Activated naive CD8-positive, alpha-beta T cell treated with anti-CD3 and anti-CD28 coated beads, Interleukin-2, amount 50 U/mL, for 24 hours (primary cell): ENCODE data around the gene ZBTB25.

Source experiments
- ATAC-seq: fragments of 150-1000 bp; cut with Tn5 transposase; one replicate; pipeline ENCODE4 v1.10.0; 2021
- DNase-seq: peaks from one replicate; pipeline ENCODE4 v3.0.0; 2021
- H3K27ac Mint-ChIP-seq: one replicate; pipeline ENCODE4 v1.8.0; 2021; ENCODE audit warnings: mild to moderate bottlenecking, mixed read lengths
- H3K27me3 Mint-ChIP-seq: one replicate; pipeline ENCODE4 v1.8.0; 2021; ENCODE audit warnings: mixed read lengths
- H3K36me3 Mint-ChIP-seq: one replicate; pipeline ENCODE4 v1.8.0; 2021; ENCODE audit warnings: low read depth, mixed read lengths
- H3K4me1 Mint-ChIP-seq: one replicate; pipeline ENCODE4 v1.8.0; 2021; ENCODE audit warnings: mixed read lengths
- H3K4me3 Mint-ChIP-seq: one replicate; pipeline ENCODE4 v1.8.0; 2021; ENCODE audit warnings: mild to moderate bottlenecking, moderate library complexity, mixed read lengths
- H3K9me3 Mint-ChIP-seq: one replicate; pipeline ENCODE4 v1.8.0; 2021; ENCODE audit warnings: mixed read lengths

The ZBTB25 gene

DNA sequence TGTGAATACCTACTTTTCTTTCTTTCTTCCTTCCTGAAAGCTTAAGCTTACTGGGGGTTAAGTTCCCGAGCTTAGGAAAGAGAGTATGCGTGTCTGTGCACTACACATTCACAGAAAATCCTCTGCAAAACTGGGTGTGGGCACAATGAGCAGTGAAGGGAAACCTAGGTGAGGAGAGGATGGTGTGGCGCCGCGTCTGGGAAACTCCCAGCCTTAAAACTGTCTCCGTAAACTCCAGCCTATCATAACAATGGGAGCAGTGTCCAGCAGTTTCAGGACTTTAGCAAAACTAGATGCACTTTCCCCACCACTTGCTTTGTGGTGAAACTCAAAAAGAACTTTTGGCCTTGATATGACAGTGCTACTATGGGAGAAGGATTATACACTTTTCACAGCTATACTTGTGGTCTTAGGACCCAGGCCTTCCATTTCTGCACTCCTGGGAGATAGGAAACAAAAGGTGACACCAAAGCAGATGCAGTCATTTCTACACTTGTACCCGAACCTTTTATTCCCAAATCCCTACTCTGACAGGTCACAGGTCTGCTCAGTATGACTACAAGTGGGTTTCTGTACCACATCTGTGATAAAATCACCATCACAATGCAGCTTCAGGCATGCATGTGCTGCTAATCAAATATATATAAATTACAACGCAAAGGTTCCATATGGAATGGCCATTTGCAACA lies 27.9 kb downstream of the ZBTB25 start:
- no peaks in the 10 kb centered on the region for H3K27me3 Mint-ChIP-seq
- no peaks in the 10 kb centered on the region for H3K9me3 Mint-ChIP-seq
- no peak overlapping the region for H3K27ac Mint-ChIP-seq
- H3K4me3 Mint-ChIP-seq, result no peak overlapping the region
- ATAC-seq, result no peak
- peaks cover 21% of the 10 kb centered on the region for H3K4me1 Mint-ChIP-seq
- no peak for DNase-seq
- H3K36me3 Mint-ChIP-seq, result peaks cover 8% of the 10 kb centered on the region

DNA sequence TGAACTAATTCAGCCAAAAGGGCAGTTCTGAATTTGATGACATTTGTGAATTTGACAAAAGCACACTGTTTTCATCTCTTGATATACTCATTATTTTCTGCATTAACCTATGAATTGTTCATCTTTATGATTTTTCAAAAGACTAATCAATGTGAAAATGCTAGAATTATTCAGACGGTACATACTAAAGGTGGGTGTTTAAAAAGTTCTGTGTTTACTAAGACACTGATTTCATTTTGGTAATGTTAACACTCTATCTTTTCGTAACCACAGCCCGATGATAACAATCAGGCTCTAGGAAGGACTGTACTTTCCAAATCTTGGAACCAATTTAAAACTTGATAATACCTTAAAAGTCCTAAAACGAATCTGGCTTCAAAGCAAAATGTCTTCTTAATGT lies 28.9 kb downstream of the ZBTB25 start:
- no peak for DNase-seq
- peaks cover 21% of the 10 kb centered on the region for H3K4me1 Mint-ChIP-seq
- H3K27ac Mint-ChIP-seq, result no peak overlapping the region
- H3K36me3 Mint-ChIP-seq, result peaks cover 8% of the 10 kb centered on the region
- no peaks in the 10 kb centered on the region for H3K27me3 Mint-ChIP-seq
- ATAC-seq, result no peak
- no peaks in the 10 kb centered on the region for H3K9me3 Mint-ChIP-seq
- H3K4me3 Mint-ChIP-seq, result no peak overlapping the region

DNA sequence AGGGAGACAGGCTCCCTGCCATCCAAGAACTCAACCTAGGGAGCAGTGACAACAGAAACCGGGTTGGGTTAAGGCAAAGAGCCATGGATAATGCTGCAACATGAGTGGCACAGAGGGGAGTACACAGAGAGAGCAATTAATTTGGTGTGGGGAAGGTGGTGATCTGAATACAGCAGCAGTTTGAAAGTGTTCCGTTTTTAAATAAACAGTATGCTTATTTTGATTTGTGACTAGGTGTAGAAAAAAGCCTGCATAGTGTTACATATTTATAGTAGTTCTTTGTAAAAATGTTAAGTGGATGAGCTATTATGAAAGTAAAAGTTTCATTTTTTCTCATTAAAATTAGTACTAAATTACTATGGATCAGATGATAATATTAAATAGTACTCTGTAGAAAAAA lies 29.6 kb downstream of the ZBTB25 start:
- no peak for ATAC-seq

DNA sequence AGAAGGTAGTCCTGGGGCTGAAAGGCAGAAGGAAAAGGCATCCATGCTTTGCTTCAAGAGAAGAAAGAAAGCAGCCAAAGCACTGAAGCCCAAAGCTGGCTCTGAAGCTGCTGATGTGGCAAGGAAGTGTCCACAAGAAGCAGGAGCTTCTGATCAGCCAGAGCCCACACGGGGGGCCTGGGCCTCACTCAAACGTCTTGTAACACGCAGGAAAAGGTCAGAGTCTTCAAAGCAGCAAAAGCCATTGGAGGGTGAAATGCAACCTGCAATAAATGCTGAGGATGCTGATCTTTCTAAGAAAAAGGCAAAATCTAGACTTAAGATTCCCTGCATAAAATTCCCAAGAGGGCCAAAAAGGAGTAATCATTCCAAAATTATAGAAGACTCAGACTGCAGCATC lies 35.2 kb downstream of the ZBTB25 start:
- Mint-ChIP-seq H3K9me3 (no peaks in the 10 kb centered on the region), H3K4me3 (no peak overlapping the region), H3K36me3 (peaks cover 7% of the 10 kb centered on the region), H3K27me3 (no peaks in the 10 kb centered on the region), H3K27ac (no peak overlapping the region), H3K4me1 (peaks cover 49% of the 10 kb centered on the region)
- DNase-seq (no peak), ATAC-seq (no peak)

More for the DNA sequence above, 29.6 kb downstream of the ZBTB25 start:
- H3K27me3 Mint-ChIP-seq, result no peaks in the 10 kb centered on the region
- no peak for DNase-seq
- H3K4me3 Mint-ChIP-seq, result no peak overlapping the region
- H3K36me3 Mint-ChIP-seq, result peaks cover 8% of the 10 kb centered on the region
- peaks cover 22% of the 10 kb centered on the region for H3K4me1 Mint-ChIP-seq
- H3K27ac Mint-ChIP-seq, result no peak overlapping the region
- no peaks in the 10 kb centered on the region for H3K9me3 Mint-ChIP-seq

DNA sequence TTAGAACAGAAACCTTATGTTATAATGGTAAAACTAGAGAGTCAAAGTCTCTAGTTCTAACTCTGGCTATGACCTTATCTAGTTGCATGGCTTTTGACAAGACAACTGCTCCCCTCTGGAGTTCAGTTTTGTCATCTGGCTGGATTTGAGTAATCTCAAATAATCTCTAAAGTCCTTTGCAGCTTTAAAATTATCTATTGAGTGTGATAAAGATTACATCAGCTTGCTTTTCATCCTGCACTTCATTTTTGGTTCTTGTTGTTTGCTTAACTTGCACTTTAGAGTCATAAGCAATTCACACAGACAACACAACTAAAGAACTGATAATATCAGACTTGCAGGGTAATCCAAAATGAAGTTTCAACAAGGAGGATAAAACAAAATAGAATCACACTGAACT lies 36.1 kb downstream of the ZBTB25 start:
- peak overlapping the region; percentile 1 for H3K27ac Mint-ChIP-seq
- DNase-seq, result no peak
- ATAC-seq, result no peak
- H3K9me3 Mint-ChIP-seq, result no peaks in the 10 kb centered on the region
- peaks cover 48% of the 10 kb centered on the region for H3K4me1 Mint-ChIP-seq
- H3K4me3 Mint-ChIP-seq, result no peak overlapping the region
- H3K36me3 Mint-ChIP-seq, result peaks cover 7% of the 10 kb centered on the region
- H3K27me3 Mint-ChIP-seq, result no peaks in the 10 kb centered on the region

DNA sequence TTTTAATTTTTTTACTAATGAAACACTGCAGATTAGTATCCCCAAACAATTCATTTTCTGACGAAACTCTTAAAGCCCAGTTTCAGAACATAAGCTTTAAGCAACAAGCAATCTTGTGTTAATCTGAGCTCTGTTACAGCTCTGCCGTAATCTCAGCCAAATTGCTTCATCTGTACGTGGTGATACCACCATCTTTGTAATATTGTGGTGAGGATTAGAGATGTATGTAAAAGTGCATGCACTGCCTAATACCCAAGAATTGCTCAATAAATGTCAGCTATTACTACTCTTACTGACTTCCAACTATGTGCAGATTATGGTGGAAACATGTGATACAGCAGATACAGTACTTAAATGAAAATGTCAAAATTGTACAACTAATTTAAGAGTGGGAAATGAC lies 36.5 kb downstream of the ZBTB25 start:
- no peaks in the 10 kb centered on the region for H3K9me3 Mint-ChIP-seq
- peaks cover 7% of the 10 kb centered on the region for H3K36me3 Mint-ChIP-seq
- ATAC-seq (no peak), DNase-seq (no peak)
- no peaks in the 10 kb centered on the region for H3K27me3 Mint-ChIP-seq
- peaks cover 48% of the 10 kb centered on the region for H3K4me1 Mint-ChIP-seq
- H3K27ac Mint-ChIP-seq, result no peak overlapping the region
- no peak overlapping the region for H3K4me3 Mint-ChIP-seq

DNA sequence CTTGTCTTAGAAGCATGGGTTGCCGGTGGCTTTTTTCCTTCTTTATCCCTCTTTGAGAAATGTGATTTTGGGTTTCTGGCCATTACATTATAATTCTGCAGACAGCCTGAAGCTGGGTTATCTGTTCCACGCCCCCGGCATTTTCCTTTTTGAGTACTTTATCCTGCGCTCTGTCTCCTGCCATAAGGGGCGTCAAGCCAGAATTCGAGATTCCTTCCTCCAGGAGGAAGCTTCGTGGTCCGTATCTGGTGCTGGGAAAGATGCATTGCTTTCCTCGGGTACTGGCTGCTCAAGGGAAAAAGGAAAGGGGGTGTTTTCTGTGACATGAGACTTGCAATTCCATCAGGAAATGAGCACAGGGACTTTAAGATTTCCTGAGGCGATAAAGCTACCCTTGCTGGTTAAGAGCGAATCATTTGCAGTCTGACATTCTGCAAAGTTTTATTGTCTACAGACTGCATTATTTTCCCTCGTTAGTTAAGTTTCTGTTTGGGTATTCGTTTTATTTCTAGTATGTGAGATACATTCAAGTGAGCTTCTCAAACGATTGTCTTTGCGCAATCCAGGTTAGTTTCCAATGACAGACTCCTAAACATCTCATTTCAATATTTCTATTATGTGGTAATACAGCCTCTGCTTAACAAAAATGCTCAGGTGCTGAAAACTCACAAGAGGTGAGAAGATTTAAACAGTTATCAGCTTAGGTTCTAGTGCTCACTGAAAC lies 37.6 kb downstream of the ZBTB25 start:
- Mint-ChIP-seq H3K27me3 (no peaks in the 10 kb centered on the region), H3K4me3 (peak overlapping the region; percentile 80), H3K27ac (peak overlapping the region; percentile 65), H3K4me1 (peaks cover 41% of the 10 kb centered on the region), H3K9me3 (no peaks in the 10 kb centered on the region), H3K36me3 (peaks cover 11% of the 10 kb centered on the region)
- DNase-seq, result no peak
- no peak for ATAC-seq

DNA sequence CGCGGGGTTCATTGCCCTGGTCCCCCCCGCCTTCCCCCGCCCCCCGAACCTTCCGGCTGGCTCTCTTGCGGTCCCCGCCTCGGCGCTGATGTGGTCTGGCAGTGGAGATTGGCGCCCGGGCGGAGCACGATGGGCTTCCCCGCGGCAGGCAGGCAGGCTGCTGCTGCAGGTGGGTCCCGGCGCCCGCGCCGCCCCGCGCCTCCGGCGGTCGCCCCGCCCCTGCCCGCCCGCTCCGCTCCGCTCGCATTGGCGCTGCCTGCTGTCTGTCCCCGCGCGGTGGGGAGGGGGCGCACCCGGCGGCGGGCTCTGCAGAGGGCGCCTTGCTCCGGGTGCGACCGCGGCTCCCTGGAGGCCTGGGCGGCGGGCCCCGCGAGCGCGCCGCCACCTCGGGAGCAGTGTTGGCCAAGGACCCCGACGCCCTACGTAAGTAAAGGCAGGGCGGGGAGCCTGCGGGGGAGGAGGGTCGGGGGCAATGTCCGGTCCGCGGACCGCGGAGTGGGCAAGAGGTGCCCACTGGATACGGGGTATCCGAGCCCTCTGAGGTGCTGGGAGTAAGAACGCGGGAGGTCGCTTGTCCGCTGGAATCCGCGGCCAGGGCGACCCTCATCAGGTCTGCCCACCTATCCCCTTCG lies 38.3 kb downstream of the ZBTB25 start, which contains the start of gene AKAP5:
AKAP5 (plus strand) TSS at position 309 of the 632 bp plus-strand sequence. CDS start 2,896 bp downstream, outside the sequence.
- Mint-ChIP-seq H3K9me3 (no peaks in the 10 kb centered on the region), H3K27ac (peak within 1 kb of the TSS; percentile 65), H3K27me3 (no peaks in the 10 kb centered on the region), H3K4me3 (peak within 1 kb of the TSS; percentile 80), H3K36me3 (peaks cover 12% of the 10 kb centered on the region), H3K4me1 (peaks cover 41% of the 10 kb centered on the region)
- DNase-seq (peak; percentile 64), ATAC-seq (peak; percentile 75)

DNA sequence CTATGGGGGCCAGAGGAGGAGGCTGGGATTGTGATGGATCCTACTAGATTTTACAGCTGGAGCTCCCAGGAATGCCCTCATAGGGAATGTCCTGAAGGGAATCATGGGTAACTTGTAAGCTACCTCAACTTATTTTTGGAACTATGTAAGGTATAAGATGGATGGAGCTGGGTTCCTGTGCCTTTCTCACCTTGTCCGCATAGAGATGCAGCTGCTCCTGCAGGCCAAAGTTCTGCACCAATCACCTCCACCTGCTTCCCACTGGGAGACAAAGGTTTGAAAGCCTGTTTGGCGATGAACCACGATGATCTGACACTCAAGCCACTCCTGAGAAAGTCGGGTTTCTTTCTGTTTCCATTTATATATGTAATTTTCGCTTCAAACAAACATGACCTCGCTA lies 39.0 kb downstream of the ZBTB25 start:
- no peak for ATAC-seq
- peak overlapping the region; percentile 80 for H3K4me3 Mint-ChIP-seq
- peak overlapping the region; percentile 53 for H3K27ac Mint-ChIP-seq
- H3K4me1 Mint-ChIP-seq, result peaks cover 42% of the 10 kb centered on the region
- H3K36me3 Mint-ChIP-seq, result peaks cover 18% of the 10 kb centered on the region
- no peak for DNase-seq
- H3K27me3 Mint-ChIP-seq, result no peaks in the 10 kb centered on the region
- H3K9me3 Mint-ChIP-seq, result no peaks in the 10 kb centered on the region

DNA sequence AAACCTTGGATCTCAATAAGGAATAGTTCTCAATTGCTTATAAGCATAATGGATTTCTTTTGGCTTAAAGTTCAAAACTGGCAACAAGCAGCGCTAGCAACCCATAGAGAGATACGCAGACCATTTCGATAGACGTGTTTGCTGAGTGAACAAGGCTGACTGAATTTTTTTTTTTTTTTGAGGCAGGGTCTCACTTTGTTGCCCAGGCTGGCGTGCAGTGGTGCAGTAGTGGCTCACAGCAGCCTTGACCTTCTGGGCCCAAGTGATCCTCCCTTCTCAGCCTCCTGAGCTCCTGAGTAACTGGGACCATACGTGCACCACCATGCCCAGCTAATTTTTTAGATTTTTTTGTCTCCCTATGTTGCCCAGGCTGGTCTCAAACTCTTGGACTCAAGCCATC lies 39.8 kb downstream of the ZBTB25 start:
- Mint-ChIP-seq H3K4me3 (no peak overlapping the region), H3K27ac (no peak overlapping the region), H3K4me1 (peaks cover 43% of the 10 kb centered on the region), H3K9me3 (no peaks in the 10 kb centered on the region), H3K27me3 (no peaks in the 10 kb centered on the region), H3K36me3 (peaks cover 26% of the 10 kb centered on the region)
- ATAC-seq, result no peak
- no peak for DNase-seq

DNA sequence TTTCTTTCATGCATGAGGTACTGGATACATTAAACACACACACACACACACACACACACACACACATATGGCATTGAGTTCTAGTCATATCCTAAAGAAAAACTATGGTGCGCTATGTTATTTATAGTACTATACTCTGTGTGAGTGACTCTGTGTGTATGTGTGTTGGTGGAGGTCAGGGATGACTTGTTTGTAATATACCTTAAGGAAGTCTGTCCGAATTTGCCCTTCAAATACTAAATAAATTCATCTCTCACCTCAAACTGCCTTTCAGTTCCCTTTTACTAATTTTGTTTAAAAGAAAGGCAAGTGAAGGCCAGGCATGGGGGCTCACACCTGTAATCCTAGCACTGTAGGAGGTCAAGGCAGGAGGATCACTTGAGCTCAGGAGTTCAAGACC lies 40.4 kb downstream of the ZBTB25 start:
- peaks cover 36% of the 10 kb centered on the region for H3K4me1 Mint-ChIP-seq
- H3K9me3 Mint-ChIP-seq, result no peaks in the 10 kb centered on the region

DNA sequence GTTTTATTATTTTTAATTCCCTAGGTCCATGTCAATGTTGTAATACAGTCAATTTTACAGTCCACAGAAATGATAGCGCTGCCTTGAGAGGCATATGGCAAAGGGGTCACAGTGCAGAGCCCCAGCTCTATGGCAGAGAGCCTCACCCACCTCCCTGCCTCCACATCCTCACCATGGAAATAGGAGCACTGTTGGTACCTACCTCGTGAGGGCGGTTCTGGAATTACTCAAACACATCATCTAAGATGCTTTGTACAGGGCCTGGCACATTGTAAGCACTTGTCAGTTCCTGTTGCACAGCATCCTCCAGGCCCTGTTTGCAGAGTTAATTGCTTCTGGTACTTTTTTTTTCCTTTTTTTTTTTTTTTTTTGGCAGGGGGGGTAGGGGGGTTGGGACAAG lies 42.4 kb downstream of the ZBTB25 start:
- Mint-ChIP-seq H3K36me3 (peaks cover 42% of the 10 kb centered on the region), H3K4me1 (peaks cover 19% of the 10 kb centered on the region), H3K9me3 (no peaks in the 10 kb centered on the region), H3K27ac (no peak overlapping the region), H3K4me3 (no peak overlapping the region), H3K27me3 (no peaks in the 10 kb centered on the region)
- DNase-seq (no peak), ATAC-seq (no peak)

More for the DNA sequence above, 40.4 kb downstream of the ZBTB25 start:
- peaks cover 31% of the 10 kb centered on the region for H3K36me3 Mint-ChIP-seq
- H3K27me3 Mint-ChIP-seq, result no peaks in the 10 kb centered on the region
- ATAC-seq, result no peak
- no peak overlapping the region for H3K4me3 Mint-ChIP-seq
- H3K27ac Mint-ChIP-seq, result no peak overlapping the region
- DNase-seq, result no peak

DNA sequence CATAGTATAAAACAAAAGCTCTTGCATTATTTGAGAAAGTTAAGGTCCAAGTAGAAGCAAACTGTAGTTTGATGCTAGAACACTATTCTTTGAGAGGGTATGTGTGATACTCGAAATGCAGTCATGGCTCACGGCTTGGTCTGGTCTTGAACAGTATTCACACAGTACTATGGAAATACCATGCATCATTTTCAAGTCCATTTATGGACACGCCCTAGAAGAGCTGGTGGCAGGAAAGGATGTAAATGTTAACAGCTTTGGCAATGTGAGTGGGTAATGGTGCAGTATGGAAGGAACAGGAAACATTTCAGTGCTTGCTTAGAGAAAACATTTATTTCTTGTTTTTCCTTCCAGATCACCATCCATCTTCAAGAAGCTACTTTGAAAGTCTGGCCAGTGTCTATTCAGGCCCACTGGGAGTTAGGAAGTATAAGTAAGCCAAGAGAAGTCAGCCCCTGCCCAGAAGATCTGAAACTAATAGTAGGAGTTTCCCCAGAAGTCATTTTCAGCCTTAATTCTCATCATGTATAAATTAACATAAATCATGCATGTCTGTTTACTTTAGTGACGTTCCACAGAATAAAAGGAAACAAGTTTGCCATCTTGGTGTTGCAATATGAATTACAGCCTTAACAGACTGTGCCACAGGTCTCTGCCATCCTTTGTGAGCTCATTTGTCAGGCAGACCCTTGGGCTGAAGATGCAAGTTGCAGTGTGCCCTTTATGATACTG lies 44.1 kb downstream of the ZBTB25 start:
- Mint-ChIP-seq H3K9me3 (no peaks in the 10 kb centered on the region), H3K27ac (peak overlapping the region; percentile 33), H3K4me1 (peaks cover 10% of the 10 kb centered on the region), H3K27me3 (no peaks in the 10 kb centered on the region), H3K36me3 (peaks cover 56% of the 10 kb centered on the region), H3K4me3 (no peak overlapping the region)
- DNase-seq, result no peak
- peak; percentile 25 for ATAC-seq

DNA sequence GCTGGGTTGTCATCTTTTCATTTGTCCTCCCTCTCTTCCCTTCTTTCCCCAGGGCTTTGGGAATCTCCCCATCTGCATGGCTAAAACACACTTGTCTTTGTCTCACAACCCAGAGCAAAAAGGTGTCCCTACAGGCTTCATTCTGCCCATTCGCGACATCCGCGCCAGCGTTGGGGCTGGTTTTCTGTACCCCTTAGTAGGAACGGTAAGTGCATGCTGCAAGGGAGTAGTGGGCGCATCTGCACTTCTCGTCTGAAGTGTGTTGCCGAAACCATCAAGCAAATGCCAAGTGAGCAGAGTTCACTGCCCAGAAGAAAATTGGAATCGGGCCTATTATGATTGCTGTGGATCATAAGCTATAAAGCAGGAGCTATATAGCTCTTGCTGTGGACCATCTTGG lies 49.0 kb downstream of the ZBTB25 start:
- ATAC-seq (no peak), DNase-seq (no peak)
- Mint-ChIP-seq H3K27ac (no peak overlapping the region), H3K4me1 (peaks cover 19% of the 10 kb centered on the region), H3K4me3 (no peak overlapping the region), H3K36me3 (peaks cover 71% of the 10 kb centered on the region), H3K9me3 (no peaks in the 10 kb centered on the region), H3K27me3 (no peaks in the 10 kb centered on the region)
